Neural cell (in vitro differentiated cells): ENCODE results near the gene GSTM3. TPM values are rescaled to one million over a fixed set of nuclear protein-coding genes. Genes with fewer than 3 reads are reported as not detected.

Experiments used
- H2AFZ ChIP-seq: fragments of 200-600, 300-800 bp; sonication (generic), shearing (Covaris generic); 2 replicates; pipeline ENCODE4 v1.6.0; 2014; ENCODE audit warnings: low read depth, mild to moderate bottlenecking, antibody characterized with exemption, low read length, moderate library complexity
- H3F3A ChIP-seq: fragments of 200-600 bp; shearing (Covaris generic); 2 replicates; pipeline ENCODE4 v1.6.1; 2016; ENCODE audit warnings: mild to moderate bottlenecking, moderate library complexity, mixed read lengths, antibody characterized with exemption, low read length; ENCODE audit not compliant: insufficient read depth, poor library complexity, severe bottlenecking
- H3K27ac ChIP-seq: fragments of 200-600, 300-800 bp; sonication (generic), shearing (Covaris generic); 2 replicates; pipeline ENCODE4 v1.5.1; 2014; ENCODE audit warnings: mild to moderate bottlenecking, low read length, moderate library complexity
- H3K27me3 ChIP-seq: fragments of 300-800, 200-600 bp; sonication (generic), shearing (Covaris generic); 2 replicates; pipeline ENCODE4 v1.6.0; 2014; ENCODE audit warnings: mild to moderate bottlenecking, low read depth, low read length, moderate library complexity; ENCODE audit not compliant: insufficient read depth
- H3K36me3 ChIP-seq: fragments of 300-800, 200-600 bp; sonication (generic), shearing (Covaris generic); 2 replicates; pipeline ENCODE4 v1.5.1; 2014; ENCODE audit warnings: mild to moderate bottlenecking, antibody characterized with exemption, low read length, moderate library complexity; ENCODE audit not compliant: insufficient read depth
- H3K4me2 ChIP-seq: fragments of 300-800, 200-600 bp; sonication (generic), shearing (Covaris generic); 2 replicates; pipeline ENCODE4 v1.6.0; 2014; ENCODE audit warnings: mild to moderate bottlenecking, low read length
- H3K4me3 ChIP-seq: fragments of 300-800, 200-600 bp; sonication (generic), shearing (Covaris generic); 2 replicates; pipeline ENCODE4 v1.5.1; 2014; ENCODE audit warnings: mild to moderate bottlenecking, low read length, moderate library complexity
- H3K79me2 ChIP-seq: fragments of 200-600 bp; shearing (Covaris generic); replicated peaks from 2 replicates; pipeline ENCODE4 v1.6.0; 2014; ENCODE audit warnings: mild to moderate bottlenecking, low read length, moderate library complexity; ENCODE audit not compliant: insufficient read depth
- H3K9ac ChIP-seq: fragments of 300-800, 200-600 bp; sonication (generic), shearing (Covaris generic); 2 replicates; pipeline ENCODE4 v1.6.1; 2016; ENCODE audit warnings: mild to moderate bottlenecking, low read length, mixed read lengths
- H3K9me2 ChIP-seq: fragments of 200-600 bp; shearing (Covaris generic); 2 replicates; pipeline ENCODE4 v1.6.1; 2016; ENCODE audit warnings: mild to moderate bottlenecking, low read length, mixed read lengths; ENCODE audit not compliant: insufficient read depth
- H3K9me3 ChIP-seq: fragments of 200-600, 300-800 bp; sonication (generic), shearing (Covaris generic); 2 replicates; pipeline ENCODE4 v1.6.1; 2016; ENCODE audit warnings: mild to moderate bottlenecking, mixed run types, low read length, moderate library complexity, mixed read lengths
- H4K20me1 ChIP-seq: fragments of 200-600 bp; shearing (Covaris generic); 2 replicates; pipeline ENCODE4 v1.6.1; 2016; ENCODE audit warnings: mild to moderate bottlenecking, mixed run types; ENCODE audit not compliant: insufficient read depth
- EP300 ChIP-seq: fragments of 450-650 bp; conservative IDR thresholded peaks from 2 replicates; pipeline ENCODE4 v1.6.1; 2014; ENCODE audit warnings: antibody characterized with exemption, mild to moderate bottlenecking, moderate library complexity; ENCODE audit not compliant: poor library complexity, severe bottlenecking
- EZH2 ChIP-seq: fragments of 200-600, 300-800 bp; shearing (Covaris generic), sonication (generic); IDR thresholded peaks from 2 replicates; pipeline ENCODE4 v1.6.1; 2014; ENCODE audit warnings: antibody characterized with exemption, low read length, borderline replicate concordance, mild to moderate bottlenecking; ENCODE audit not compliant: insufficient read depth, poor library complexity, severe bottlenecking
- MXI1 ChIP-seq: fragments of 450-650 bp; conservative IDR thresholded peaks from 2 replicates; pipeline ENCODE4 v1.6.1; 2014; ENCODE audit warnings: antibody characterized with exemption, mild to moderate bottlenecking; ENCODE audit not compliant: poor library complexity, severe bottlenecking
- POLR2AphosphoS5 ChIP-seq: IDR thresholded peaks from 2 replicates; pipeline ENCODE4 v1.6.1; 2012
- RAD21 ChIP-seq: fragments of 450-650 bp; conservative IDR thresholded peaks from 2 replicates; pipeline ENCODE4 v1.6.1; 2014; ENCODE audit warnings: antibody characterized with exemption, mild to moderate bottlenecking, moderate library complexity
- SMC3 ChIP-seq: fragments of 450-650 bp; conservative IDR thresholded peaks from 2 replicates; pipeline ENCODE4 v1.6.1; 2014; ENCODE audit warnings: antibody characterized with exemption, mild to moderate bottlenecking, moderate library complexity; ENCODE audit not compliant: poor library complexity
- TAF1 ChIP-seq: IDR thresholded peaks from 2 replicates; pipeline ENCODE4 v1.6.1; 2012; ENCODE audit warnings: low read depth
- polyA plus RNA-seq: library from polyadenylated mRNA; depleted of rRNA; stranded (reverse); fragments of >200 nt; gene quantifications from 2 replicates; pipeline ENCODE4 v1.2.3, GENCODE V29; 2014
- TF ChIP-seq, protein P1 (sequence below): fragments of 450-650 bp; IDR thresholded peaks from 2 replicates; pipeline ENCODE4 v1.5.1; 2014; ENCODE audit warnings: antibody characterized with exemption, mild to moderate bottlenecking, moderate library complexity; ENCODE audit not compliant: poor library complexity, severe bottlenecking
- TF ChIP-seq, protein P2 (sequence below): IDR thresholded peaks from 2 replicates; pipeline ENCODE4 v1.6.1; 2012; ENCODE audit warnings: borderline replicate concordance

GSTM3 gene
- polyA plus RNA-seq, 1 donor from 2014 or later: 195 TPM

DNA sequence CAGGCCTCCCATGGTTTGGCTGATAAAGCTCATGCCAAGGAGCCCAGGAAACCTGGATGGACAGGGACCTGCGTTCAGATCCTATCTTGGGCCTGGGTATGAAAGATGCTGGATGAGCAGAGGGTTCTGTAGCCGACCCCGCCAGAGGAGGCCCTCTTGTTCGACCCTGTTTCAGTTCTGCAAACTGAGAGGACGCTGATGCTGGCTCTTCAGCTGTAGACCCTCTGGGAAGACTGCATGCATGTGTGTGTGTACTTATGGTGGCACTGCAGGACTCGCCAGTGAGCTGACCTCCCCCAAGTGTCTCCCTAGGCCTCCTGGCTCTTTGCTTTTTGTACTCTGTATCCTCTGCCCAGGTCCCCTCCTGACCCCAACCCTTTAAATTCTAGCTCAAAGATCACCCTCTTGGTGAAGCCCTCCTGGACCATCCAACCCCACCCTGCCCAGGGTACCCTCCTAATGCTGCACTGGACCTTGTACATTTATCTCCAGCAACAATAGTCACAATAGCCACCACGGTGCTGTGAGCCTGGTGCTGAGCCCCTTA is 21.3 kb upstream of the GSTM3 start:
- no peaks in the 10 kb centered on the region for H3K79me2 ChIP-seq
- H2AFZ ChIP-seq: no peak overlapping the region
- no peak overlapping the region for H3K4me2 ChIP-seq
- no peaks in the 10 kb centered on the region for H3K9me2 ChIP-seq
- no peaks in the 10 kb centered on the region for H3F3A ChIP-seq
- TF ChIP-seq SMC3 (no peak), EZH2 (no peak), MXI1 (no peak), POLR2AphosphoS5 (no peak)
- TF ChIP-seq, protein P1, sequence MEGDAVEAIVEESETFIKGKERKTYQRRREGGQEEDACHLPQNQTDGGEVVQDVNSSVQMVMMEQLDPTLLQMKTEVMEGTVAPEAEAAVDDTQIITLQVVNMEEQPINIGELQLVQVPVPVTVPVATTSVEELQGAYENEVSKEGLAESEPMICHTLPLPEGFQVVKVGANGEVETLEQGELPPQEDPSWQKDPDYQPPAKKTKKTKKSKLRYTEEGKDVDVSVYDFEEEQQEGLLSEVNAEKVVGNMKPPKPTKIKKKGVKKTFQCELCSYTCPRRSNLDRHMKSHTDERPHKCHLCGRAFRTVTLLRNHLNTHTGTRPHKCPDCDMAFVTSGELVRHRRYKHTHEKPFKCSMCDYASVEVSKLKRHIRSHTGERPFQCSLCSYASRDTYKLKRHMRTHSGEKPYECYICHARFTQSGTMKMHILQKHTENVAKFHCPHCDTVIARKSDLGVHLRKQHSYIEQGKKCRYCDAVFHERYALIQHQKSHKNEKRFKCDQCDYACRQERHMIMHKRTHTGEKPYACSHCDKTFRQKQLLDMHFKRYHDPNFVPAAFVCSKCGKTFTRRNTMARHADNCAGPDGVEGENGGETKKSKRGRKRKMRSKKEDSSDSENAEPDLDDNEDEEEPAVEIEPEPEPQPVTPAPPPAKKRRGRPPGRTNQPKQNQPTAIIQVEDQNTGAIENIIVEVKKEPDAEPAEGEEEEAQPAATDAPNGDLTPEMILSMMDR: no peak
- no peaks in the 10 kb centered on the region for H3K36me3 ChIP-seq
- H3K27ac ChIP-seq: no peak overlapping the region
- H3K9ac ChIP-seq: no peak overlapping the region
- H3K9me3 ChIP-seq: no peaks in the 10 kb centered on the region
- H3K27me3 ChIP-seq: no peaks in the 10 kb centered on the region
- no peak overlapping the region for H3K4me3 ChIP-seq
- no peaks in the 10 kb centered on the region for H4K20me1 ChIP-seq

DNA sequence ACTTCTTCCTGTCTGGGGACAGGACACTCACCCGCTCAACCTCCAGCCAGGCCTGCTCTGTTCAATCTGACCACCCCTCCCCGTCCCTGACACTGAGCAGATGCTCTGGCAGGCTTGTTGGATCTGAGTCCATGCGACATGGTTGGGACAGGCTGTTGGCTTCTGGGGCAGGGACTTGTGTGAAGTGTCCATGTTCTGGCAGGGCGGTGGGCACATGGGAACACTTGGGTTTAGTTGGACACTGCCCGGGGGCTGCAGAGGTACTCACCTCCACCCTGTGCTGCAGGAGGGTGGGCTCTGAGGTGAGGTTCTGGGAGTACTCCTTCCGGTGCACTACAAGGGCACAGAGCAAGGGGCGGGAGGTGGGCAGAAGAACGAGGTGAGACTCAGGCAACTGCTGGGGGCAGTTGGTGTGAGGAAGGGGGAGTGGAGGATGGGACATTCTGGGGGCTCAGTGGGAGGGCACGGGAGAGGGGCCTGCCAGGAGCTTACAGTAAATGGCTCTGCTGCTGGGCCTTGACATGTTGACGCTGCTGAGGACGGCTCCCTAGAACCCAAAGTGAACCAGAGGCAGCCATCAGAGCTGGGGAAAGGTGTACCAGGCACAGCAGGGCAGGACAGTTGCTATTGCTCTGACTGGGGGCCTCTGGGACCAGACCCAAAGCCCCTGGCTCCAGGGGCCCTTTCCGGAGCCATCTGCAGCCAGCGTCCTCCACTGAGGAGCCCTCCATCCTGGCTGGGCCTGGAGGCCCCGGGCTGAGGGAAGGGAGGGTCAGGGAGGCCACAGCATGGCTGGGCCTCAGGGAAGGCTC is 20.6 kb upstream of the GSTM3 start:
- H3K4me3 ChIP-seq: no peak overlapping the region
- no peak overlapping the region for H2AFZ ChIP-seq
- H3K36me3 ChIP-seq: no peaks in the 10 kb centered on the region
- no peaks in the 10 kb centered on the region for H3K27me3 ChIP-seq
- no peak overlapping the region for H3K27ac ChIP-seq
- TF ChIP-seq EZH2: no peak
- TF ChIP-seq SMC3: no peak
- no peak for TF ChIP-seq MXI1
- TF ChIP-seq EP300: no peak
- TF ChIP-seq TAF1: no peak
- TF ChIP-seq, protein P1: no peak
- no peak for TF ChIP-seq RAD21
- TF ChIP-seq, protein P2, sequence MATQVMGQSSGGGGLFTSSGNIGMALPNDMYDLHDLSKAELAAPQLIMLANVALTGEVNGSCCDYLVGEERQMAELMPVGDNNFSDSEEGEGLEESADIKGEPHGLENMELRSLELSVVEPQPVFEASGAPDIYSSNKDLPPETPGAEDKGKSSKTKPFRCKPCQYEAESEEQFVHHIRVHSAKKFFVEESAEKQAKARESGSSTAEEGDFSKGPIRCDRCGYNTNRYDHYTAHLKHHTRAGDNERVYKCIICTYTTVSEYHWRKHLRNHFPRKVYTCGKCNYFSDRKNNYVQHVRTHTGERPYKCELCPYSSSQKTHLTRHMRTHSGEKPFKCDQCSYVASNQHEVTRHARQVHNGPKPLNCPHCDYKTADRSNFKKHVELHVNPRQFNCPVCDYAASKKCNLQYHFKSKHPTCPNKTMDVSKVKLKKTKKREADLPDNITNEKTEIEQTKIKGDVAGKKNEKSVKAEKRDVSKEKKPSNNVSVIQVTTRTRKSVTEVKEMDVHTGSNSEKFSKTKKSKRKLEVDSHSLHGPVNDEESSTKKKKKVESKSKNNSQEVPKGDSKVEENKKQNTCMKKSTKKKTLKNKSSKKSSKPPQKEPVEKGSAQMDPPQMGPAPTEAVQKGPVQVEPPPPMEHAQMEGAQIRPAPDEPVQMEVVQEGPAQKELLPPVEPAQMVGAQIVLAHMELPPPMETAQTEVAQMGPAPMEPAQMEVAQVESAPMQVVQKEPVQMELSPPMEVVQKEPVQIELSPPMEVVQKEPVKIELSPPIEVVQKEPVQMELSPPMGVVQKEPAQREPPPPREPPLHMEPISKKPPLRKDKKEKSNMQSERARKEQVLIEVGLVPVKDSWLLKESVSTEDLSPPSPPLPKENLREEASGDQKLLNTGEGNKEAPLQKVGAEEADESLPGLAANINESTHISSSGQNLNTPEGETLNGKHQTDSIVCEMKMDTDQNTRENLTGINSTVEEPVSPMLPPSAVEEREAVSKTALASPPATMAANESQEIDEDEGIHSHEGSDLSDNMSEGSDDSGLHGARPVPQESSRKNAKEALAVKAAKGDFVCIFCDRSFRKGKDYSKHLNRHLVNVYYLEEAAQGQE: no peak
- H3K79me2 ChIP-seq: no peaks in the 10 kb centered on the region
- no peaks in the 10 kb centered on the region for H4K20me1 ChIP-seq
- H3K9me3 ChIP-seq: no peaks in the 10 kb centered on the region
- H3F3A ChIP-seq: no peaks in the 10 kb centered on the region
- no peaks in the 10 kb centered on the region for H3K9me2 ChIP-seq
- H3K4me2 ChIP-seq: no peak overlapping the region
- H3K9ac ChIP-seq: no peak overlapping the region
